C4-2B (cell line): ENCODE measurements around the gene FAM228B.

Experiments
- ZFX ChIP-seq: fragments of 450-650 bp; IDR thresholded peaks from 2 replicates; pipeline ENCODE4 v1.6.1; 2017
- TF ChIP-seq, protein P1 (sequence below): fragments of 450-650 bp; conservative IDR thresholded peaks from 2 replicates; pipeline ENCODE4 v1.5.1; 2017; ENCODE audit warnings: mild to moderate bottlenecking

DNA sequence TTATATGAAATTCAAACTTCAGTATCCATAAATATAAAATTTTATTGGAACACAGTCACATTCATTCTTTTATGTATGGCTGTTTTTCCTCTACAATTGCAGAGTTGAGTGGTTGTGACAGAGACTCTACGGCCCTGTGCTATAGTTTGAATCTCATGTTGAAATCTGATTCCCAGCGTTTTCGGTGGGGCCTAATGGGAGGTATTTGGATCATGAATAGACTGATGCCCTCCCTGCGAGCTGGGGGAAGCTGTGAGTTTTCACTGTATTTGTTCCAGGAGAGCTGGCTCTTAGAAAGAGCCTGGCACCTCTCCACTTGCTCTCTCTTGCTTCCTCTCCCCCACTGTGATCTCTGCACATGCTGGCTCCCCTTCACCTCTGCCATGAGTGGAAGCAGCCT is 1.8 kb upstream of the FAM228B start:
- TF ChIP-seq, protein P1, sequence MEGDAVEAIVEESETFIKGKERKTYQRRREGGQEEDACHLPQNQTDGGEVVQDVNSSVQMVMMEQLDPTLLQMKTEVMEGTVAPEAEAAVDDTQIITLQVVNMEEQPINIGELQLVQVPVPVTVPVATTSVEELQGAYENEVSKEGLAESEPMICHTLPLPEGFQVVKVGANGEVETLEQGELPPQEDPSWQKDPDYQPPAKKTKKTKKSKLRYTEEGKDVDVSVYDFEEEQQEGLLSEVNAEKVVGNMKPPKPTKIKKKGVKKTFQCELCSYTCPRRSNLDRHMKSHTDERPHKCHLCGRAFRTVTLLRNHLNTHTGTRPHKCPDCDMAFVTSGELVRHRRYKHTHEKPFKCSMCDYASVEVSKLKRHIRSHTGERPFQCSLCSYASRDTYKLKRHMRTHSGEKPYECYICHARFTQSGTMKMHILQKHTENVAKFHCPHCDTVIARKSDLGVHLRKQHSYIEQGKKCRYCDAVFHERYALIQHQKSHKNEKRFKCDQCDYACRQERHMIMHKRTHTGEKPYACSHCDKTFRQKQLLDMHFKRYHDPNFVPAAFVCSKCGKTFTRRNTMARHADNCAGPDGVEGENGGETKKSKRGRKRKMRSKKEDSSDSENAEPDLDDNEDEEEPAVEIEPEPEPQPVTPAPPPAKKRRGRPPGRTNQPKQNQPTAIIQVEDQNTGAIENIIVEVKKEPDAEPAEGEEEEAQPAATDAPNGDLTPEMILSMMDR = no peak
- no peak for TF ChIP-seq ZFX
